Stimulated activated CD8-positive, alpha-beta memory T cell treated with anti-CD3 and anti-CD28 coated beads, Interleukin-4, amount 100 ng/mL, for 48 hours (primary cell): Measurements from ENCODE around the gene NFATC4.

ENCODE experiments used
- DNase-seq: peaks from one replicate; pipeline ENCODE4 v3.0.0-alpha.2; 2020

Gene NFATC4

GRCh38 chr14:24390701-24391468, 22.9 kb downstream of the NFATC4 start:
- no peak for DNase-seq

- no peak for DNase-seq
Measured at GRCh38 chr14:24392325-24393091, 24.5 kb downstream of the NFATC4 start.

GRCh38 chr14:24394275-24394674, 26.3 kb downstream of the NFATC4 start:
- no peak for DNase-seq

- DNase-seq: no peak
Measured at GRCh38 chr14:24395609-24396582, 27.9 kb downstream of the NFATC4 start.

- no peak for DNase-seq
Measured at GRCh38 chr14:24397639-24398292, 29.8 kb downstream of the NFATC4 start.

- no peak for DNase-seq
Measured at GRCh38 chr14:24398293-24398652, 30.3 kb downstream of the NFATC4 start.

- DNase-seq: peak; percentile 38
Measured at GRCh38 chr14:24398653-24399446, 30.9 kb downstream of the NFATC4 start, which contains the start of gene NYNRIN. Gene NYNRIN, plus strand, starts transcription at chr14:24399003. Its CDS starts 244 bp downstream, at chr14:24399247.

GRCh38 chr14:24399447-24399822, 31.5 kb downstream of the NFATC4 start:
- no peak for DNase-seq

GRCh38 chr14:24399999-24400718, 32.2 kb downstream of the NFATC4 start:
- DNase-seq: no peak

GRCh38 chr14:24401810-24402702, 34.1 kb downstream of the NFATC4 start:
- no peak for DNase-seq

GRCh38 chr14:24403294-24403998, 35.5 kb downstream of the NFATC4 start:
- no peak for DNase-seq

GRCh38 chr14:24404814-24405213, 36.8 kb downstream of the NFATC4 start:
- no peak for DNase-seq

GRCh38 chr14:24406416-24406815, 38.4 kb downstream of the NFATC4 start:
- no peak for DNase-seq

- no peak for DNase-seq
Measured at GRCh38 chr14:24407608-24408325, 39.8 kb downstream of the NFATC4 start.

GRCh38 chr14:24408764-24409163, 40.8 kb downstream of the NFATC4 start:
- DNase-seq: no peak

GRCh38 chr14:24409192-24409591, 41.2 kb downstream of the NFATC4 start:
- no peak for DNase-seq

- no peak for DNase-seq
Measured at GRCh38 chr14:24409956-24410355, 42.0 kb downstream of the NFATC4 start.
